Psoas muscle (tissue), 8 donors: ENCODE data around the gene AP1G2. TPM values are rescaled to one million over a fixed set of nuclear protein-coding genes. Genes with fewer than 3 reads are reported as not detected.

Experiments used
- ATAC-seq, 4 donors: fragments of 200-7000 bp; cut with Tn5 transposase; one replicate each; pipeline ENCODE4 v1.9.1; 2020; ENCODE audit warnings: moderate library complexity in 3 of 4, mild to moderate bottlenecking in 2 of 4
- DNase-seq, 2 donors: peaks; one replicate each; pipeline ENCODE4 v3.0.0-alpha.2; 2020
- H3K27ac ChIP-seq: fragments of 200-600 bp; one replicate; pipeline ENCODE4 v1.8.0; 2022
- H3K27me3 ChIP-seq, 3 donors: fragments of 200-600 bp in 1 of 3; one replicate each; pipeline versions ENCODE4 v1.6.1 to v1.8.0; 2013 to 2022; ENCODE audit warnings: low read length in 2 of 3, mild to moderate bottlenecking in 2 of 3, moderate library complexity in 1 of 3; ENCODE audit not compliant: insufficient read depth in 3 of 3
- H3K36me3 ChIP-seq, 2 donors: fragments of 200-600 bp in 1 of 2; one replicate each; pipeline versions ENCODE4 v1.6.1 to v1.8.0; 2013 to 2022; ENCODE audit warnings: low read depth in 1 of 2, mild to moderate bottlenecking in 1 of 2, moderate library complexity in 1 of 2; ENCODE audit not compliant: insufficient read depth in 1 of 2
- H3K4me1 ChIP-seq: fragments of 200-600 bp; one replicate; pipeline ENCODE4 v1.8.0; 2022
- H3K4me3 ChIP-seq: fragments of 200-600 bp; one replicate; pipeline ENCODE4 v1.8.0; 2022; ENCODE audit warnings: mild to moderate bottlenecking
- H3K9me3 ChIP-seq: fragments of 200-600 bp; one replicate; pipeline ENCODE4 v1.8.0; 2022
- WGBS, 3 donors: extraction: QIAGEN DNeasy Blood & Tissue Kit; methylation state at CpG; one replicate each; pipeline versions ENCODE4 v1.1.6 to v1.1.7; 2013; 5-methylcytosine and 5-hydroxymethylcytosine counted together
- intact Hi-C, 2 donors: fragments of 100-400 bp; cut with DNase I; formaldehyde crosslinking; loops; one replicate each; pipeline versions ENCODE4 v1.11.0 to v1.14.2; 2022
- polyA plus RNA-seq, 3 donors: library from polyadenylated mRNA; stranded (reverse); fragments of 200-250 nt; gene quantifications; one replicate each; pipeline ENCODE4 v1.2.3, GENCODE V29; 2013
- total RNA-seq, 4 donors: library from RNA; stranded (reverse); fragmentation: NEBNext Ultra II Directional in 2 of 4; extraction: Animal tissue kit (Norgen Biotek cat#: 25700) in 2 of 4; gene quantifications; one replicate each; pipeline versions ENCODE4 v1.2.1 to v1.2.4, GENCODE V29; 2021 to 2023
- TF ChIP-seq, protein P1 (sequence below): fragments of 200-600 bp; IDR thresholded peaks from one replicate; pipeline ENCODE4 v1.8.0; 2022; ENCODE audit warnings: antibody characterized with exemption
- donor health status: healthy with polysubstance abuse.
- donor health status: DM: no; HTN: no; CAD: no; lungs with moderate emphysema.
- donor health status: Bipolar disorder and iron deficiency.
- donor health status: healthy.
- donor health status: DM: yes; HTN: yes; CAD: no.
- donor health status: DM: no; HTN: no; CAD: no.
- donor health status: DM: no; HTN: no; CAD: no.
- donor health status: DM: yes; HTN: yes; CAD: no.

Gene AP1G2
- total and polyA plus RNA-seq, 7 donors, result 3.3 to 11.0 (median 5.3) TPM

DNA sequence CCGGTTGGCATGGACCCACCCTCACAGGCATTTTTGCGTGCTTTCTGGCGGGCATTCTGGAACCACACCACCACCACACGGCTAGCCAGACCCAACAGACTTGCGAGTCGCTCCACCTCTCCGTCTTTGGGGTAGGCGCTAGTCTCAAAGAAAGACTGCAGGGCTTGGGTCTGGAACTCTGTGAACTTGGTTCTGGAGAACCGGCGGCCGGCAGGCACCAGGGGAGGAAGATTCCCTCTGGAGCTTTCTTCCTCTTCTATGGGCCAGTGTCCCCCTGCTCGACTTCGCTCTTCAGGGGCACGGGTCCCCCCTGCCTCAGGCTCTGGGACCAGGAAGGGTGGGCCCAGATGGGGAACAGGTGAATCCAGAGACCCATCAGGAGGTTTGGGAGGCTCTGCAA lies 42.6 kb downstream of the AP1G2 start:
- no peak overlapping the region for H3K27ac ChIP-seq
- no peaks in the 10 kb centered on the region for H3K4me1 ChIP-seq
- 85 to 93% (median 87%) methylated on average over 14 of the region's 14 CpGs for WGBS, 3 donors
- no peaks in the 10 kb centered on the region for H3K27me3 ChIP-seq
- TF ChIP-seq, protein P1, sequence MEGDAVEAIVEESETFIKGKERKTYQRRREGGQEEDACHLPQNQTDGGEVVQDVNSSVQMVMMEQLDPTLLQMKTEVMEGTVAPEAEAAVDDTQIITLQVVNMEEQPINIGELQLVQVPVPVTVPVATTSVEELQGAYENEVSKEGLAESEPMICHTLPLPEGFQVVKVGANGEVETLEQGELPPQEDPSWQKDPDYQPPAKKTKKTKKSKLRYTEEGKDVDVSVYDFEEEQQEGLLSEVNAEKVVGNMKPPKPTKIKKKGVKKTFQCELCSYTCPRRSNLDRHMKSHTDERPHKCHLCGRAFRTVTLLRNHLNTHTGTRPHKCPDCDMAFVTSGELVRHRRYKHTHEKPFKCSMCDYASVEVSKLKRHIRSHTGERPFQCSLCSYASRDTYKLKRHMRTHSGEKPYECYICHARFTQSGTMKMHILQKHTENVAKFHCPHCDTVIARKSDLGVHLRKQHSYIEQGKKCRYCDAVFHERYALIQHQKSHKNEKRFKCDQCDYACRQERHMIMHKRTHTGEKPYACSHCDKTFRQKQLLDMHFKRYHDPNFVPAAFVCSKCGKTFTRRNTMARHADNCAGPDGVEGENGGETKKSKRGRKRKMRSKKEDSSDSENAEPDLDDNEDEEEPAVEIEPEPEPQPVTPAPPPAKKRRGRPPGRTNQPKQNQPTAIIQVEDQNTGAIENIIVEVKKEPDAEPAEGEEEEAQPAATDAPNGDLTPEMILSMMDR, result no peak
- DNase-seq (no peak), ATAC-seq (no peak)
- no peaks in the 10 kb centered on the region for H3K9me3 ChIP-seq
- no peaks in the 10 kb centered on the region for H3K36me3 ChIP-seq
- H3K4me3 ChIP-seq, result no peak overlapping the region
- intact Hi-C loops, result no loop called here

DNA sequence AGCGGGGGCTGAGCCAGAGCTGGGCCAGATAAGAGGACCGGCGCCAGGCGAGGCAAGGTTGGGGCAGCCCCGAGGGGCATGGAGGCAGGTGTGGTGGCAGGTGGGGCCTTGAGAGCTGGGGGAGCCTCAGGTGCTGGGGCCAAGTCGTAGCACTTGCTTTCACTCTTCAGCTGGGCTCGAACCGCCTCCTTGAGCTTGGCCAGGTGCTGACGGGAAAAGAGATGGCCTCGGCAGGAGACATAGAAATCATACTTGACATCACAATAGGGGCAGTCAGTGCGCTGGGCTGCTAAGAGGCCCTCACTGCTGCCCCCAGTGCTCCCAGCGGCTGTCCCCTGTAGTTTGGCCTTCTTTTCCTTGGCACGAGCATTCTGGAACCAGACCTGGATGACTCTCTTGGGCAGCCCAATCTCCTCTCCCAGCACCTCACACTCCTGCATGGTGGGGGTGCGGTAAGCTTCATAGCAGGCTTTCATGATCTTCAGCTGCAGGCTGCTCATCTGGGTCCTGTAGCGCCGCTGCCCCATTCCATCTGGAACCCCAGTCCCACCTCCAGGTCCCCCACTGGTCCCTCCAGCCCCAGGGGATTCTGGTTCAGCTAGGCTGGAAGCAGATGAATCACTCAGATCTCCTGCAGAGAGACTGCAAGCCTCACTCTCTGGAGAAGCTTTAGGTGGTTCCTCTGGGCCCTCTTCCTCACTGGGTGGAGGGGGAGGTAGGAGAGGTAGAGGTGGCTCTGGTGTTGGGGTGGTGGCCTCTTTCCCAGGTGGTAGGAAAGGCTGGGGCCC lies 44.2 kb downstream of the AP1G2 start:
- no peaks in the 10 kb centered on the region for H3K9me3 ChIP-seq
- H3K27ac ChIP-seq, result no peak overlapping the region
- TF ChIP-seq, protein P1, result no peak
- H3K4me1 ChIP-seq, result no peaks in the 10 kb centered on the region
- no peaks in the 10 kb centered on the region for H3K36me3 ChIP-seq
- ATAC-seq (no peak), DNase-seq (no peak)
- intact Hi-C loops, result no loop called here
- 88 to 90% (median 89%) methylated on average over 16 of the region's 16 CpGs for WGBS, 3 donors
- no peaks in the 10 kb centered on the region for H3K27me3 ChIP-seq
- no peak overlapping the region for H3K4me3 ChIP-seq

DNA sequence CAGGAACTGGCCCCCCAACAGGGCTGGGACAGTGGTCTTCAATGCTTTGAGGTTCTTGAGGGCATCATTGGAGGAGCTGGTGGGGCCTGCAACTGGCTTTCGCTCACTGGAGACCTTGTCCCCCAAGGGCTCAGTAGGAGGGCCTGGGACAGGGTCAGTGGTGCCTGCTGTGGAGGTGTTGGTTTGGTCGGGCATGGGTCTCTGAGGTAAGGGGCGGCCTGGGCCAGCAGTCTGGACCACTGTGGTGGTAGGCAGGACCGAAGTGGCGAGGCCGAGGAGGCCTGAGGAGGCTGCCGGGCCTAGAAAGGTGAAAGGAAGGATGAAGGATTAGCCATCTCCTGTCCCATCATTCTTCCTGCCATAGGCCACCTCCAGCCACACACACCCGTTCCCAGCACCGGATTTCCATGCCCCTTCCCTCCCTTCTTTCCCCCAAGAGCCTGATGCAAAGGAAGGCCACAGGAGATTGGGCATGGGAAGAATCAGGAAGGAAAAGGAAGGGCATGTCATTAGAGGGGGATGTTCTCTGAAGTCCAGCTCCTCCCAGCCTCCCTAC lies 44.9 kb downstream of the AP1G2 start:
- ATAC-seq (no peak), DNase-seq (no peak)
- H3K4me3 ChIP-seq, result no peak overlapping the region
- no peaks in the 10 kb centered on the region for H3K4me1 ChIP-seq
- TF ChIP-seq, protein P1, result no peak
- H3K9me3 ChIP-seq, result no peaks in the 10 kb centered on the region
- intact Hi-C loops, result no loop called here
- 82 to 95% (median 89%) methylated on average over 9 of the region's 9 CpGs for WGBS, 3 donors
- no peaks in the 10 kb centered on the region for H3K27me3 ChIP-seq
- no peak overlapping the region for H3K27ac ChIP-seq
- H3K36me3 ChIP-seq, result no peaks in the 10 kb centered on the region

DNA sequence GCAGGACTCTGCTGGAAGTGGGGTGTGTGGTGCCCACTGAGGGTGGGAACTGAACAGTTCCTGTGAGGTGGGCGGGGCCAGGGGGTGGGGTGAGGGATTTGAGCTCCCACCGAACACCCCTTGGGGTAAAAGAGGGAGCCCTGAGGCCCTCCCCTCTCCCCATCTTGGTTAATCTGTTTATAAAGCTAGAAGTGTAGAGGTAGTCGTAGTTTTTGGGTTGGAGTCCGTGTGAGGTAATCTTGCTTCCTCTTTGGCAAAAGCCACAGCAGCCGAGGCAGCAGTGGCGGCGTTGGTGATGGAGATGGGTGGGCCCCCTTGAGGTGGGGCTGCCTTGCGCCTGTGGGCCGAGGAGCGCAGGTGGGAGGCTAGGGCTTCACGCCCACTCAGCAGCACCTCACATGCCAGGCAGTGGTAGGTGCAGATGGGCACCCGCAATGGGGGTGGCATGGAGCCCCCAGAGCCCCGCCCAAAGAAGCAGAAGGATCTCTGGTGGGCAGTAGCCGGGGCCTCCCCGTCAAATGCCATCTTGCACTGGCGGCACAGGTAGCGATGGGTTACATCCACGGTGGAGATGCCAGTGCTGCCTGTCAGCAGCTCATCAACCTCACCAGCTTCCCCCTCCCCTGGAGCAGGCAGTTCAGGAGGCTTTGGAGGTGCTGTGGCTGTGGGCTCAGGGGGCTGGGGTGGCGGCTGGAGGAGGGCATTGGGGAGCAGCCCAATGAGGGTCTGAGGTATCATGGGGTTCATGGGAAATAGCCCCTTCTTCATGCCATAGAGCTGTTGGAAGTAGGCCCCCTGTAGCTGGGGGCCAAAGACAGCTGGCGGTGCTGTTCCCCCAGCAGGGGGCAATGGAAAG lies 45.6 kb downstream of the AP1G2 start:
- Histone ChIP-seq H3K27me3 (no peaks in the 10 kb centered on the region), H3K36me3 (no peaks in the 10 kb centered on the region), H3K9me3 (no peaks in the 10 kb centered on the region), H3K27ac (no peak overlapping the region), H3K4me1 (no peaks in the 10 kb centered on the region), H3K4me3 (no peak overlapping the region)
- 84 to 90% (median 89%) methylated on average over 20 of the region's 20 CpGs for WGBS, 3 donors
- ATAC-seq (no peak), DNase-seq (no peak)
- TF ChIP-seq, protein P1, result no peak
- intact Hi-C loops, result no loop called here
